NCI-H748 (cell line): Measurements from ENCODE around the gene WDR18.

ENCODE experiments used
- DNase-seq: peaks from one replicate; lab custom pipeline; 2025; ENCODE audit not compliant: unreplicated experiment; lab: John Stamatoyannopoulos, UW

WDR18 gene

DNA sequence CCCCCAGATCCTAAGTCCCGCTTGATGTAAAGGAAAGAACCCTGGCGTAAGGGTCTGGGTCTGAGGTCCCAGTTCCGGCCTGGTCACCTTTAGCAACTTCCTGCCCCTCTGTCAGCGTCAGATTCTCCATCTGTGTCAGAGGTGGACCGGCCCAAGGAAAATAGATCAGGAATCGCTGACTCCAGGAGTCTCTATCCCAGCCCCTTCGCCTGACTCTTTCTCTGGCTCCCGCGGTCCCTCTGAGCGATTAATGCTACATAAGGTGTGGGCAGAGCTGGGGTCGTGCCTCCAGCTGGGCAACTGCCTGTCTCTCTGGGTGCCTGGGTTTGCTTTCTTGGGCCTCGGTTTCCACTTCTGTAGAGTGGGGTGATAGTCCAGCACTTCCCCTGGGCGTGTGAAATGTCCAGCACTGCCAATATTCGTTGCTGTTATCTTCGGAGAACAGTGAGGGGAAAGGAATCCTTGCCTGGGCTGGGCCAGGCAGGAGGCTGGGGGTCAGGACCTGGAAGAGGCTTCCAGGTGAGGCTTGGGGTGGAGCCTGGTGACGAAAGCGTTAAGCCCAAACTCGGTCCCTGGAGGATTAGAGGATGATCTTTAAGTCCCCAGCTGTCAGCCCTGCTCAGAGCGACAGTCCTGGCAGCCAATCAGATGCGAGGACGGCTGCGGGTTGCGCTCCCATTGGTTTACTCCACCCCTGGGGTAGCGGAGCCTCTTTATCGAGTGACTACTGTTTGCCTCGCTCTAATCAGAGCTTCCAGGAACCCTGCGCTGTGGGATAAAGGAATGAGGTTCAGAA lies 56.5 kb downstream of the WDR18 start:
- DNase-seq, result peak; percentile 89

DNA sequence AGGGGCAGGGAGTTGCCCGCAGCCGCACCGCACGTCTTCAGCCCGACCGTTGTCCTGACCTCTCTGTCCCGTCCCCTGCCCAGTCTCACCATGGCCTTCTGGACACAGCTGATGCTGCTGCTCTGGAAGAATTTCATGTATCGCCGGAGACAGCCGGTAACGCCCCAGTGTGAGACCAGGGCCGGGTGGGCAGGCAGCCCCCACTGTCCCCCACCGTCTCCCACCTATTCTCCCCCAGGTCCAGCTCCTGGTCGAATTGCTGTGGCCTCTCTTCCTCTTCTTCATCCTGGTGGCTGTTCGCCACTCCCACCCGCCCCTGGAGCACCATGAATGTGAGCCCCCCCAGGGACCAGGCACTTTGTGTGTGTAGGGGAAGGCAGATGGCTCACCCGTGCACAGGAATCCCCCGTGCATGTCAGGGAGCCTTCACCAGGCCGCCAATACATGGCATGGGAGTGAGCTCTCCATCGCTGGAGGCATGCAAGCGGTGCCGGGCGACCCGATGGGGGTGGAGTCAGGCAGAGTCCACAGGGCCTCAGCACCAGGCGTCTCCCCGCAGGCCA lies 57.2 kb downstream of the WDR18 start:
- DNase-seq, result no peak

DNA sequence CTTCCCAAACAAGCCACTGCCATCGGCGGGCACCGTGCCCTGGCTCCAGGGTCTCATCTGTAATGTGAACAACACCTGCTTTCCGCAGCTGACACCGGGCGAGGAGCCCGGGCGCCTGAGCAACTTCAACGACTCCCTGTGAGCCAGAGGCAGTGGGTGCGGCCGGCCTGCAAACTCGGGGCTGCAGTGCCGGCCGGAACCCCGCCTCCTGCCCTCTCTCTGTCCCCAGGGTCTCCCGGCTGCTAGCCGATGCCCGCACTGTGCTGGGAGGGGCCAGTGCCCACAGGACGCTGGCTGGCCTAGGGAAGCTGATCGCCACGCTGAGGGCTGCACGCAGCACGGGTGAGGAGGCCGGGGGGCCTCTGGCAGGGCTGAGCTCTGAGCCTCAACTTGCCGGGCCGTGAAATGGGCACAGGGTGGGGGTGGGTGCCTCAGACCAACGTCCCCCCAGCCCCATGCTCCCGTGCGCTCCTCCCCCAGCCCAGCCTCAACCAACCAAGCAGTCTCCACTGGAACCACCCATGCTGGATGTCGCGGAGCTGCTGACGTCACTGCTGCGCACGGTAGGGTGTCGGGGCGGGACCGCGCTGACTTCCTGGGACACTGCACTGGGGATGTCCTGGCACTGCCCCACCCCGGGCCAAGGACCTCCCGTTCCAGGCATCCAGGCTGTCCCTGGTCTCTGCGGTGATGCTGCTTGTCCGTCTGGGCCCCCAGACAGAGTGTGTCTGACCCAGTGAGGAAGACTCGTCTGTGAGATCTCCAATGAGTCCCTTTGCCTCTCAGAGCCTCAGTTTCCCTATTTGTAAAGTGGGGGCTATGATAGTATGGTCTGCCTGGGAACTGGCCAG lies 57.9 kb downstream of the WDR18 start:
- peak; percentile 35 for DNase-seq

DNA sequence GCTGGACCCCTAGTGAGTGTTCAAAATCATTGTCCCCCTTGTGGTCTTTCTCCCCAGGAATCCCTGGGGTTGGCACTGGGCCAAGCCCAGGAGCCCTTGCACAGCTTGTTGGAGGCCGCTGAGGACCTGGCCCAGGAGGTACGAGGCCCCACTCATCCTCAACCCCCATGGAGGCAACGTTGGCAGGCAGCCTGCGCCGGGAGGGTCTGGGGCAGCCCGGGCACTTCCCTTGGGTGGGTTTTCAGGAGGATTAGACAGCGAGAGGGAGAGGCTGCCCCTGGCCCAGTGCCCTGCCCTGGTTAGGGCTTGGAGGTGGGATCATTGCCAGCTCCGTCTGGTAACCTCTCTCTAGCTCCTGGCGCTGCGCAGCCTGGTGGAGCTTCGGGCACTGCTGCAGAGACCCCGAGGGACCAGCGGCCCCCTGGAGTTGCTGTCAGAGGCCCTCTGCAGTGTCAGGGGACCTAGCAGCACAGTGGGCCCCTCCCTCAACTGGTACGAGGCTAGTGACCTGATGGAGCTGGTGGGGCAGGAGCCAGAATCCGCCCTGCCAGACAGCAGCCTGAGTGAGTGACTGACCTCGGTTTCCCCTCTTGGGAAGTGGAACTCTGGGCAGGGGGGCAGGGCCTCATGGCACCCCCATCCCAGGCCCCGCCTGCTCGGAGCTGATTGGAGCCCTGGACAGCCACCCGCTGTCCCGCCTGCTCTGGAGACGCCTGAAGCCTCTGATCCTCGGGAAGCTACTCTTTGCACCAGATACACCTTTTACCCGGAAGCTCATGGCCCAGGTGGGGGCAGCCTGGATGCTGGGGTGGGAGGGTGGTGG lies 58.8 kb downstream of the WDR18 start:
- no peak for DNase-seq
